HG02840 (cell line): ENCODE data around the gene NR1H4.
"Not testable (repeated sequence)": the region's sequence is repeated elsewhere in the genome, so short reads cannot be mapped to it uniquely, and the experiment has no call there.

Experiments used
- ATAC-seq: cut with Tn5 transposase; IDR thresholded peaks from one replicate; pipeline ENCODE4 v1.9.1; 2021; ENCODE audit warnings: mild to moderate bottlenecking, moderate library complexity, moderate number of reproducible peaks; ENCODE audit not compliant: unreplicated experiment, low FRiP score

NR1H4 gene

DNA sequence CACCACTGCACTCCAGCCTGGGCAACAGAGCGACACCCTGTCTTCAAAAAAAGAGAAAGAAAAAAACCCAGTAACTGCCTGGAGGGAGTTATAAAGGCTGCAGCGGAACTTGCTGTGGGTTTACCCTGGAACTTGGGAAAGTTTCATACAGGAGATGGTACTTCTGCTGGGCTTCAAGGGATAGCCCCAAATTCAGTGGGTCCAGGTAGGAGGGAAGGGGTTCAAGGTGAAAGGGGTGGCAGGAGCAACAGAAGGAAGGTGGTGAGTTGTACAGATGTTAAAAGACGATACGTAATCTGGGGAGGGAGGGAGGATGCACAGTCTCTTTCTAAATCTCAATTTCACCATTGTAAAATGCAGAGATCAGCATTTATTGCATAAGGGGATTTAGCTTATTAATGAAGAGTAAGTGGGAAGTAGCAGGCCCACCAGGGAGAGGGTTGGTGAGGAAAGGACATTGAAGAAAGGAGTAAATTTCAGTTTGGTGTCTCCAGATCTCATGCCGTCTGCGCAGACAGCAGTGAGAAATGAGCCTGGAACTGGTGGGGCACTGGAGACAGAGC lies 91.3 kb downstream of the NR1H4 start:
- ATAC-seq, result no peak

DNA sequence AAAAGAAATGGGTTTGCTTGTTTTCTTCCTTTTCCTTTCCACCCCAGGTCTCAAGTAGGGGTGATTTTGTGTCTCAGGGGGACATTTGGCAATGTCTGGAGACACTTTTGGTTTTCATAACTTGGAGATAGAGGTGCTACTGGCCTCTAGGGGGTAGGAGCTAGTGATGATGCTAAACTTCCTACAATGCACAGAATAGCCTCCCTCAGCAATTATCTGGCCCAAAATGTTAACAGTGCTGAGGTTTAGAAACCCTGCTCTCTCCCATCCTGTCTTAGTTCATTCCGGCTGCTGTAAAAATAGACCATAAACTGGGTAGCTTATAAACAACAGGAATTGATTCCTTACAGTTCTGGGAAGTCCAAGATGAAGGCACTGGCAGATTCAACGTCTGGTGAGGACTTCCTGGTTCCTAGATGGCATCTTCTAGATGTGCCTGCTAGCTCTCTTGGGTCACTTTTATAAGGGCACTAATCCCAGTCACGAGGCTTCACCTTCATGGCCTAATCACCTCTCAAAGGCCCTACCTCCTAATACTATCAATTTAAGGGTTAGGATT lies 92.4 kb downstream of the NR1H4 start:
- ATAC-seq, result no peak

DNA sequence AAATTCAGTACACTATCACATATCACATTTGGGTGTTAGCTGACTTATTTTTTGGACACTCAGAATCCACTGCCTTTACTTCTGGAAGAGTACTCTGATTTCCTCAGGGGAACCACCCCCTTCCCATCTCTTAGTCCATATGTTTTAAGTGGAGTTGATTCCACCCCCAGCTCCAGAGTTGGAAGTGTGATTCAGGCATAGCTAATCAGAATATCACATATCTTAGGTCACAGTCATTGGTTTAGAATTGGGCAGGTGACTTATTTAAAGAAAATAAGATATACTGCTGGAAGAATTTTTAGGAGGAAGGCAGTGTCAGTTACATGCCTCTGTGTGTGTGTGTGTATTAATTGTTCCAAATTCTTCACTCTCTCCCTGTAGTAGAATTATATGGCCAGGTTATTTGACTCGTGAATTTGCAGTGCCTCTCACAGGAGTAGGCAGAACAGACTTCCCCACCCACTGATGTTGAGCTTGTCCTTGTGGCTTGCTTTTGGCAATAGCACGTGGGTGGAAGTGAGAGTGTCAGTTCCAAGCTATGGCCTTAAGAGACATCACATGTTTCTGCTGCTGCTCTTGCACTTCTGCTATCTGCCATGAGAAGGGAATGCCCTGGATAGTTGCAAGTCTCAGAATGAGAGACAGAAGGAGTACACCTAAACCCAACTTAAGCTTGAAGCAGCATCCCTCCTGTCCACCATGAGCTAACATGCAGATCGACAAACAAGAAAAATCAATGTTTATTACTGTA lies 93.4 kb downstream of the NR1H4 start:
- peak; percentile 91 for ATAC-seq

DNA sequence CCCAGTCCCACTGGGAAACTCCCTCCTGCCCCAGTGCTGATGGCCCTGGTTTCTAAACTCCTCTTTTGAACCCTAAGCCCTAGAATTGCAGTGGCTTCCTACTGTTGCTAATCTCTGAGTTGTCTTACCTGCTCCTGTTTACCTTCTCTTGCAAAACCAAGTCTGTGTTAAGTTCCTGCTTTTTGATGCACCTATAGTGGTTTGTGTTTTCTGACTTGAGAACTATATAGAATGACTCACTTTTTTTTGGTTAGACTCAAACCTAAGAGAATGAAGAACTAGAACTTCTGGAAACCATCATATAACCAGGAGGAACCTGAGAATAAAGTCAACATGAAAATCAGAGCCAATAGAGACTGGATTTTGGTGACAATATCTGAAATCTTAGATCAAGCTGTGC lies 94.3 kb downstream of the NR1H4 start:
- ATAC-seq, result peak; percentile 37

DNA sequence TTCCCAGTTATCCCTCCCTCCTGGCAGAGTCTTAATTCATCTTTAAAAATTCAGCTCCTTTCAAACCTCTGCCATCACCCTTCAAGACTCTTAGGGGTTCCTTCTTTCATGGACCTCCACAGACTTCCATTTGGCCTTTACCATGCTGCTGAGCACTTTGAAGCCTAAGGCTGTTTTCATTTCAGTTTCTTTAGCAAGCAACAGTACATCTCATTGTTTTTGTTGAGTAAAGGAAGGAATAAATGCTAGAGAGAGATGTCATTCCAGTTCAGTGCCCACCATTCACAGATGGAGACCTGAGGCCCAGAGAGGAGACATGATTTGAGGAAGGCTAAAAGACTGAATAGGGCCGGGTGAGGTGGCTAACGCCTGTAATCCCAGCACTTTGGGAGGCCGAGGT lies 98.5 kb downstream of the NR1H4 start:
- ATAC-seq, result no peak

DNA sequence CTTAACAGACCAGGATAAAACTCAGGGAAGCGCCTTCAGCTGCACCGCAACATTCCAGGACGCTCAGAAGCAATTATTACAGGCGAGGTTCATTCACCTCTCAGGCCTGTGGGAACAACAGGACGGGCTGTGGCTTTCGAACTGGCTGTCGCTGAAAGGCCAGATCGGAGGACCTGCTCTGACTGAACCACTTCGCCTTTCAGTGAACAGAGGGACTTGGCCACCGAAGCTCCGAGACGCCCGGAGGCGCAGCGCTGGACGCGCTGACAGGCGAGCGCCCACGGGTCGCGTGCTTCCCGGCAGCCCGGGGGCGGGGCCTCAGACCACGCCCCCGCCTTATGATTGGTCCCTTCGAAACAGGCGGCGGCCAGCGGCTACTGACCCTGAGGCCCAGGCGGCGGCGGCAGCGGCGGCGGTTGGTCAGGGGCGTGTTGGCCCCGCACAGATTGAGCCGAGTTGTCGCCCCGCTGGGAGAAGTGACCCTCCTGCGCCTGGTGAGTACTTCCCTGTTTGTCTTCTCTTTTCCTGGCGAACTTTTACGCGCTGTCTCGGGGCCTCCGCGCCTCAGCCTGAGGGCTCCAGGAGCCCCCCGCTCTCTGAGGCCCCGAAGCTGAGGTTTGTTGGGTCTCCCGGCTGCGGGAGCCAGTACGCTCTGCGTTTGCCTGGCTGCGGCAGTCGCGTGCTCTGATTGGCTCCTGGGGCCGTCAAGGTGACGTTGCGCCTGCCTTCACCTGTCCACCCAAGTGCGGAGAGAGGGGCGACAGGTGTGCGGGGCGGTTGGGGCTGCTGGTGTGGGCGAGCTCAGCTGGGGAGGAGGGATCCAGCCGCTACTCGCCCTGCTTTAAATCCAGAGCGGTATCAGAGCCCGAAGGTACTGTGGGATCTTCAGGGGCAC lies 99.9 kb downstream of the NR1H4 start, which contains the start of gene GAS2L3:
Gene GAS2L3 (plus strand): TSS at position 393 of the 895 bp plus-strand sequence. CDS start 21,221 bp downstream, outside the sequence.
- ATAC-seq, result peak; percentile 98

DNA sequence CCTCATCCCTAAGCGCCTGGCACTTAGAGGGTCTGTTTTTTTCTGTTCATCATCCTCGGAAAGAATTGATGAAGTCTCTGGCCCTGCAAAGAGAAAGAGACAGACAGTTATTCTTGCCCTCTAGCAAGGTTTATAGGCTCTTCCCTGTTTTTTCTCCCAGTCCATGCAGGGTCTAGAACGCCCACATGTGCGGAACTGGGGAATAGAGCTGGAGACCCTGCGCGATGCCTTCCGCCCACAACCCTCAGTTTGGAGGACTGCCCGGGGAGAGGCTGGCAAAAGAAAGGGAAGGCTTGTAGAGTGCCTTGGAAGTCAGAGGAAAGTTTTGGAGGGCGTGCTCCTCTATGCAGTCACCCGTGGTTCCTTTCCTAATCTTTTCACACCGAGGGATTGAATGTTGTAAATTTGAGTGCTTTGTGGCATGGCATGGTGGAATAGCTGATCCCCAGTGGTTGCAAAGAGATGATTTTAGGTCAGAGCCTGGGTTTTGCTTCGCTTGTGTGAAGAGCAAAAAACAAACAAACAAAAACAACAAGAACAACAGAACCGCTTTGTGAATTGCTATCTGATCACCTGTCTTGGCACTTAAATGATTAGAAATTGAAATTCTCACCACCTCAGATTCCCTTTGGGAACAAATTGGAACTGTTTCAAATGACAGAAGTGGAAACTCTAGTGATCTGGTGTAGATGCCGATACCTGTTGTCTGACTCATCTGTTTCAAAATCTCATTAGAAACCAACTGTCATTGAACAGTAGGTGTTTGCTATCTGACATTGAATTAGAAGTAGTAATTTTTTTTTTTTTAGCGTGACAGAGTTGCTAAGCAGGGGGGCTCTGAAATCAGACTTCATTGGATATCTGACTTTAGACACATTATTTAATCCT lies 100.8 kb downstream of the NR1H4 start:
- ATAC-seq, result no peak

DNA sequence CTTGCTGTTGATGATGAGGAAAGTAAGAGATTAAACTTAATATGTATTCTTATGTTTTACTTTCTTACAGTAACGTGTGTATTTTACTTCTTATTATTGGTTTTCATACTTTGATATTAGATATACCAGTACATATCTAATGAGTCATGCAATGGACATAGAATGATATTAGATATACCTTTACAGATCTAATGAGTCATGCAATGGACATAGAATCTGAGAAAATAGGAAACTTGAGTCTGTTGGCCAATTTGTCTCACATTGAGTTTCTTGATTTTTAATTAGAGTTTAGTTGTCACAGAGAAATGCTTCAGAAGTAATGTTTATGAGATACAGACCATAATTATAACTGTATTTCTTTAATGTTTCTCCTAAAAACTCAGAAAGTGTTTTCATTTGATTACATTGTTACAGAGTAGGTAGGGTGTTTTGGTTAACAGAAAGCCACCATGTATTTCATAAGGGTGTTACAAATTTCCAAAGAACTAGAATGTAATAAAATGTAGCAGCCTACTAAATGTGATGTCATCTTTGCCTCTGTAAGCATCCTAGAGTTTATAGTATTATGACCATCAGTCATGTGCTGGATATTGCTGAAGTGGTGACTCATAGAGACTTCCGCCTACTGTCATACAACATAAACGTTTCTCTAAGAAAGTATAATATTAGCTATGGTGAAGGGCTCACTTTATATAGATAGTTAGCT lies 102.8 kb downstream of the NR1H4 start:
- no peak for ATAC-seq

DNA sequence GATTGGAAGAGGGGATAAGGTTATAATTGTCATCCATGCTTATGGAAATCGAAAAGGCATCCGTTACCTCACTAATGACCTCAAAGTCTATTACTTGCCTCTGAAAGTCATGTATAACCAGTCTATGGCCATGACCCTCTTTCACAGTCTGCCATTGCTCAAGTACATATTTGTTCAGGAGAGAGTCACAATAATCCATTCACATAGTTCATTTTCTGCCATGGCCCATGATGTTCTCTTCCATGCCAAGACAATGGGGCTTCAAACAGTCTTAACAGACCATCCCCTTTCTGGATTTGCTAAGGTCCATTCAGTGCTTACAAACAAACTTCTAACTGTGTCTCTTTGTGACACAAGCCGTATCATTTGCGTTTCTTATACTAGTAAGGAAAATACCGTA lies 105.3 kb downstream of the NR1H4 start:
- no peak for ATAC-seq

DNA sequence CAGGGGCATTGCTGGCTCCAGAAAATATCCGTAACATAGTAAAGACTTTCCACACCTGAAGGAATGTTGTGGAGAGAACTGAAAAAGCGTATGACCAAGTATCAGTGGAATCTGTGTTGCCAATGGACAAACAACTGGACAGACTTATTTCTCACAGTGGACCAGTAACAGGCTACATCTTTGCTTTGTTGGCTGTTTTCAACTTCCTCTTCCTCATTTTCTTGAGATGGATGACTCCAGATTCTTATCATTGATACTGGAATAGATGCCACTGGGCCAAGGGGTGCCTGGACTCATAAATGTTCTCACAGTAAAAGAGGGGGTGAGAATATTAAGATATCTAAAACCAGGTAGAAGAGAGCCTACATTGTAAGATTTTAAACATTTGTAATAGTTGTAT lies 106.2 kb downstream of the NR1H4 start:
- ATAC-seq, result no peak

DNA sequence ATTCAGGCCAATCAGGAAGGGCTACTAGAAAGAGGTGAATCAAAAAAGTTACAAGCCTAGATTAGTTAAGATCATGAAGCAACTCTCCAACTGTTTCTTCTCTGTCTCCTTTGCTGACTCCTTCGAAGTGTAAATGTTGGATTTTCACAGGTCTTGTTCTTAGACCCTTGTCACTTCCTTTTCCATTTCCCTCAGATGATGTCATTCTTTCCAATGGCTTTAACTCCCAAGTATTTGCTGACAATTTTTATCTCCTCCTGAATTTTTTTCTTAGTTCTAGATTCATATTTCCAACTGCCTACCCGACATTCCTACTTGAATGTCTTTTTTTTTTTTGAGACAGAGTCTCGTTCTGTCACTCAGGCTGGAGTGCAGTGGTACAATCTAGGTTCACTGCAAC lies 110.6 kb downstream of the NR1H4 start:
- no peak for ATAC-seq

DNA sequence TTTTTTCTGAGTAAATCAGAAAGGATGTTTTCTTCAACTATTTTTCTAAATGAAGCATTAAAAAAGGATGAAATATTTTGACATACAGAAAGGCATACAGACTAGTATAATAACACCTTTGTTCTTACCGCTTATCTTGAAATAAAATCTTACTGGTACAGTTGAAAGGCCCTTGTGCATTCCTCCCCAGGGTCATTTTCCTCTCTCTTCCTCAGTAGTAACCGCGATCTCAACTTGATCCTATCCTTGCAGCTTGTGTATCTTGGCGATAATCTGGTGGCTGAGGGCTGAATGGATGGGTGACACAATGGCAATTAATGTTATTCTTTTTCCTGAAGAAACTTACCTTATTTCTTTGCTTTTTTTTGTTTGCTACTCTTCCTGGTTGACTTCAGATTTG lies 118.3 kb downstream of the NR1H4 start:
- ATAC-seq, result no peak

DNA sequence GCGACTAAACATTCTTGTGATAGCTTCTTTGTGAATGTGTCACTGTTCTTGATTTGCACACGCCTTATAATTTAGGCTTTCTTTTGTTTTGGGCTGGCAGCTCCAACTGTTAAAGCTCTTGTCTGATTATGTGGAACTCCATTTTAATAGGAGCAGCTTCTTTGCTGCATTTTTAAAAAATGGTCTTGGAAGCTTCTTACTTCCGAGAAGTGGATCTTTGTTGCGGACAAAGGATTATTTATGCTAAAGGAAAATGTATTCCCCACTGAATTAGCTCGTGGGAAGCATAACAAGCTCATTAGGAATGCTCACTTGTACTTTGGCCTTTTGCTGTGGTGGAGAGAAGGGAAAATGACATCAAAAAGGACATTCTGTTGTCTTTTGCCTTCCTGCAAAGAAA lies 119.8 kb downstream of the NR1H4 start:
- ATAC-seq, result no peak

DNA sequence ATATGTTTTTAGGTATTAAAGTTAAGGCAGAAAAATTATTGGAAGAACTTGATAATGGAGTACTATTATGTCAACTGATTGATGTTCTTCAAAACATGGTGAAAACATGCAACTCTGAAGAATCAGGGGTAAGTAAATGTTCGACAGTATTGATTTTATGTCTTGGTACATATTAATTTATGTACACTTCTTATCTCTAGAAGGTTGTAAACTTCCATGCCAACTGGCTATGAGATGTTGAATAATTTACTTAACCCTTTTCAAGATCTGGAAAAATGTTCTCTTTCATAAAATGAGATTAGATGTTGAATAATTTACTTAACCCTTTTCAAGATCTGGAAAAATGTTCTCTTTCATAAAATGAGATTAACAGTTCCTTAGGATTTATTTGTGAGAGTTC lies 128.0 kb downstream of the NR1H4 start:
- ATAC-seq, result no peak

DNA sequence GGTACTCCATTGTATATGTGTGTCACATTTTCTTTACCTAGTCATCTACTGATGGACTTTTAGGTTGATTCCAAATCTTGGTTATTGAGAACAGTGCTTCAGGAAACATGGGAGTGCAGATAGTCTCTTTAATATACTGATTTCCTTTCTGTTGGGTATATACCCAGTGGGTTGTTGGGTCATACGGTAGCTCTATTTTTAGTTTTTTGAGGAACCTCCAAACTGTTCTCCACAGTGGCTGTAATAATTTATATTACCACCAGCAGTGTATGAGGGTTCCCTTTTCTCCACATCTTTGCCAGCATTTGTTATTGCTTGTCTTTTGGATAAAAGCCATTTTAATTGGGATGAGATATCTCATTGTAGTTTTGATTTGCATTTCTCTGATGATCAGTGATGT lies 129.3 kb downstream of the NR1H4 start:
- ATAC-seq, result not testable (repeated sequence)

DNA sequence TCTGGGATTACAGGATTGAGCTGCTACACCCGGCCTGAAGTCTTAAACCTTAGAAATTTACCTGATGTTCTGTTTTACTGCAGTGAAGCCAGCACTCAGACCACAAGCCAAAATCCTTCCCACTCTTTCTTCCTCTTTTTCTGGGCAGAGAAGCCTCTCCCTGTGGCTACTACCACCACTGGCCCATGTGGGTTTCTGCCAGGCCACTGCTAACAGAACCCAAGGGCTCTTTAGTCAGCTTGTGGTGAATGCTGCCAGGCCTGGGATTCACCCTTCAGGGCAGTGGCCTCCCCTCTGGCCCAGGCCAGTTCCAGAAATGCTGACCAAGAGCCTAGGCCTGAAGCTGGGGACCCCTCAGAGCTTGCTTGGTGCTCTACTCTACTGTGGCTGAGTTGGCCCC lies 135.1 kb downstream of the NR1H4 start:
- no peak for ATAC-seq

DNA sequence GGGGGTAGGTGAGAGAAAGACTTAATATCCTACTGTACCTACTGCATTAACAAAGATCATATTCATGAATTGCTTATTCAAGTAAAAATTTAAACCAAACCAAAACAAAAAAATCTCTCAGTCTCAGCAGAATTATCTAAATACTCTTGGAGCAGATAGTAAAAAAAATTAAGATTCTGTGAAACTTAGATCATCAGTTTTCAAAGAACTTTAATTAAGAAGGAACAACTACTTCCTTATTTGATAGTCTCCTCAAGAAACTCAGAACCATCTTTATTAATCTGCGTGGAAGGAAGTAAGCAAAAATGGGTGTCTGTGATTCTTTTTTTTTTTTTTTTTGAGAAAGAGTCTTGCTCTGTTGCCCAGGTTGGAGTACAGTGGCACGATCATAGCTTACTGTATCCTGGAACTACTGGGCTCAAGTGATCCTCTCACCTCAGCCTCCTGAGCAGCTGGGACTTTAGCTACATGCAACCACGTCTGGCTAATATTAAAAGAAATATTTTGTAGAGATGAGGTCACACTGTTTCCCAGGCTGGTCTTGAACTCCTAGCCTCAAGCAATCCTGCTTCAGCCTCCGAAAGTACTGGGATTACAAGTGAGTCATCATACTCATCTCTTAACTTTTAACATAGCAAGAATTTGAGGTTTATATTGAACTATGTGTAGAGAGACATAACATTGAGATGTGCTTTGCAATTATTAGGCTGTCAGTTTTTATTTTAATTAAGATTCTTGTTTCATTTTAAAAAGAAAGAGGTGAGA lies 137.2 kb downstream of the NR1H4 start:
- ATAC-seq, result no peak

DNA sequence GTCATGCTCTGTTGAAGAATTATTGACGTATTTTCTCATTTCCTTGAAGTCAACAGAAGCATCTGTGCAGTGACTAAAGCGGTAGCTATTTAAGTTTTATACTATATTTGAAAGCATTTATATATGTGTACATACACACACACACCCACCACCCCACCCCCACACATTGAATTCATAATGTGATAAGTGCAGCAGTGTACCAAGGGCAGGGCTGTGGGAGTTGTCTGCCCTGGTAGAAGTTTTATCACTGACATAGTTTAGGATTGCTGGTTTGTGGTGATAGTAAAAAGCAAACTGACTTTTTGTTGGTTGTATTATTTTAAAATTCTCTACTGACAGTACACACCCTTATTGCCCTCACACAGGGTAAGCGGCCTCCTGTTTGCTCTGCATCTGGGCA lies 138.9 kb downstream of the NR1H4 start:
- ATAC-seq, result no peak
